PC-9 (cell line): ENCODE data around the gene TMEM205.

Source experiments
- CTCF ChIP-seq: fragments of 200-600 bp; sonication (generic); conservative IDR thresholded peaks from 2 replicates; pipeline ENCODE4 v1.6.1; 2017; ENCODE audit warnings: mixed run types, antibody characterized with exemption, mild to moderate bottlenecking, moderate library complexity
- EZH2 ChIP-seq: fragments of 200-600 bp; sonication (generic); IDR thresholded peaks from 2 replicates; pipeline ENCODE4 v1.8.0; 2017; ENCODE audit warnings: antibody characterized with exemption, low read depth

GRCh38 chr19:11306337-11306736 is 39.7 kb downstream of the TMEM205 start:
- no peak for TF ChIP-seq EZH2
- no peak for TF ChIP-seq CTCF
